ENCODE results near the gene ELAPOR2. TPM values are rescaled to one million over a fixed set of nuclear protein-coding genes. Genes with fewer than 3 reads are reported as not detected.
"Not testable (repeated sequence)": the region's sequence is repeated elsewhere in the genome, so short reads cannot be mapped to it uniquely, and the experiment has no call there.

ELAPOR2 gene, protein sequence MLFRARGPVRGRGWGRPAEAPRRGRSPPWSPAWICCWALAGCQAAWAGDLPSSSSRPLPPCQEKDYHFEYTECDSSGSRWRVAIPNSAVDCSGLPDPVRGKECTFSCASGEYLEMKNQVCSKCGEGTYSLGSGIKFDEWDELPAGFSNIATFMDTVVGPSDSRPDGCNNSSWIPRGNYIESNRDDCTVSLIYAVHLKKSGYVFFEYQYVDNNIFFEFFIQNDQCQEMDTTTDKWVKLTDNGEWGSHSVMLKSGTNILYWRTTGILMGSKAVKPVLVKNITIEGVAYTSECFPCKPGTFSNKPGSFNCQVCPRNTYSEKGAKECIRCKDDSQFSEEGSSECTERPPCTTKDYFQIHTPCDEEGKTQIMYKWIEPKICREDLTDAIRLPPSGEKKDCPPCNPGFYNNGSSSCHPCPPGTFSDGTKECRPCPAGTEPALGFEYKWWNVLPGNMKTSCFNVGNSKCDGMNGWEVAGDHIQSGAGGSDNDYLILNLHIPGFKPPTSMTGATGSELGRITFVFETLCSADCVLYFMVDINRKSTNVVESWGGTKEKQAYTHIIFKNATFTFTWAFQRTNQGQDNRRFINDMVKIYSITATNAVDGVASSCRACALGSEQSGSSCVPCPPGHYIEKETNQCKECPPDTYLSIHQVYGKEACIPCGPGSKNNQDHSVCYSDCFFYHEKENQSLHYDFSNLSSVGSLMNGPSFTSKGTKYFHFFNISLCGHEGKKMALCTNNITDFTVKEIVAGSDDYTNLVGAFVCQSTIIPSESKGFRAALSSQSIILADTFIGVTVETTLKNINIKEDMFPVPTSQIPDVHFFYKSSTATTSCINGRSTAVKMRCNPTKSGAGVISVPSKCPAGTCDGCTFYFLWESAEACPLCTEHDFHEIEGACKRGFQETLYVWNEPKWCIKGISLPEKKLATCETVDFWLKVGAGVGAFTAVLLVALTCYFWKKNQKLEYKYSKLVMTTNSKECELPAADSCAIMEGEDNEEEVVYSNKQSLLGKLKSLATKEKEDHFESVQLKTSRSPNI
- 4.0 and 4.4 TPM in 2 replicates for total RNA-seq

DNA sequence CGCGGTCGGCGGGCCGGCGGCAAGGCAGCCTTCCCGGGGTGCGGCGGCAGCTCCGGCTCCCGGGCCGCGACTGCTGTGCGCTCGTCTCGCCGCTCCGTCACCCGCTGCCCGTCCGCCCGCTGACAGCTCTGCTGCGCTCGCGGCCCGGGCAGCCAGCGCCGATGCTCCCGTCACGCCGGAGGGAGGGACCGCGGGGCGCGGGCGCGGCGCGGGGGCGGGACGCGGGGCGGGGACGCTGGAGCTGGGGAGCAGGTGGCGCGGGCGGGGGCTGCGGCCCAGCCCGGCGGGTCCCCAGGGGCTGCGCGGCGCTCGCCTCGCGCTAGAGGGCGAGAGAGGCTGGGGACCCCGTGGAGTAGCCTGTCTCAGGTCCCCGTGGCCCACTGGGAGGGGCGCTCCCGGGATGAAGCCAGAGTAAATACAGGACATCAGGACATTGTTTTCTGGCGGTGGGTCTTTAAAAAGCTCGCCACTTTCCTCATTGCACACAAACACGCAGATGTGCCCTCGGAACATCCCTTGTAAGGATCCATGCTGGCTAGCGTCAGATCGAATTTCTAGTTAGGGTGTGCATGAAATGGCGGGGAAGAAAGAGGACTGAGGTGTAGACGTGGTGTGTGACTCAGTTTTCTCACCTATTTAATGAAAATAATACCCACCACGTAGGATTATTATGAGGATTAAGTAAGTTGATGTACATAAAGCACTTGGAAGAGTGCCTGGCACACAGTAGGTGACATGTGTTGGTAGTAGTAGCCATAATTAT lies at the start of gene ELAPOR2:
TSS of gene ELAPOR2 (minus strand) at position 130 of the 763 bp plus-strand sequence. CDS start 141 bp downstream, outside the sequence.
- intact Hi-C loops (cut with micrococcal nuclease), result loop anchor here (1.0 to 5.0 kb wide), 8 partner anchors 21 to 817 kb away; partner anchors contain the start of genes CROT, DBF4, DMTF1 and RUNDC3B

DNA sequence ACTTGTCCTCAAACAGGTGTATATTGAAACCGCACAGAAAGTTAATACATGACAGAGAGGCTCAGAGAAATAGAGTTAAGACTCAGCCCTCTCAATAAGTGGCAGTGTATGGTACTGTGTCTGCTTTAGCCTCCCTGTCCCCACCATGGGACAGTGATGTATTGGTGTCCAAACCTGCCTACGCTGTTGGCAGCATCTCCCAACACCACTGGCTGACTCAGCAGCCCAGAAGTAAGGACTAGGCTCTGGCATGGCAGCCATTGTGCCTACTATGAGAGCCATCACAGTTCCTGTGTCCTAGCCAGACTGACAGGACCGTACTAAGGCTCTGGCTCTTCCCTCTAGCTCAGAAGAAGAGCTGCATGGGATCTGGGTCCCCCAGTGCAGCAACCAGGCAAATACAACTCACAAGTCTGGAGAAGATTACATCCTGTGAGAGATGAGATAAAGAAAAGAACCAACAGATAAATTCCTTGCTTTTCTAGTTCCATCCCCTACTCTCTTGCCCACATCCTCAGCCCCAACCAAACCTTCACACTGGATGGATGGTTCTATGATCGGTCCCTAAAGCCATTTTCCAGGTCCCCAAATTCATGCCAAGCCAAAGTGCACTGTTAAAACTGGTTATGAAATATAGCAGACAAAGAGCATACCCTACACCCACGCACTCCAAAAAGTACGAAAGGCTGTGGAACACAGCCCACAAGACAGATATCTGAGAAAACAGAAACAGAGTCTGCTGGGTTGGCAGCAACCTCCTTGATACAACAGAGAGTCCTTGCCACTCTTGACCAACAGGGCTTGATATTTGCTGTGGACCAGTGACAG lies 48.7 kb upstream of the ELAPOR2 start:
- intact Hi-C loops (cut with micrococcal nuclease), result no loop called here

DNA sequence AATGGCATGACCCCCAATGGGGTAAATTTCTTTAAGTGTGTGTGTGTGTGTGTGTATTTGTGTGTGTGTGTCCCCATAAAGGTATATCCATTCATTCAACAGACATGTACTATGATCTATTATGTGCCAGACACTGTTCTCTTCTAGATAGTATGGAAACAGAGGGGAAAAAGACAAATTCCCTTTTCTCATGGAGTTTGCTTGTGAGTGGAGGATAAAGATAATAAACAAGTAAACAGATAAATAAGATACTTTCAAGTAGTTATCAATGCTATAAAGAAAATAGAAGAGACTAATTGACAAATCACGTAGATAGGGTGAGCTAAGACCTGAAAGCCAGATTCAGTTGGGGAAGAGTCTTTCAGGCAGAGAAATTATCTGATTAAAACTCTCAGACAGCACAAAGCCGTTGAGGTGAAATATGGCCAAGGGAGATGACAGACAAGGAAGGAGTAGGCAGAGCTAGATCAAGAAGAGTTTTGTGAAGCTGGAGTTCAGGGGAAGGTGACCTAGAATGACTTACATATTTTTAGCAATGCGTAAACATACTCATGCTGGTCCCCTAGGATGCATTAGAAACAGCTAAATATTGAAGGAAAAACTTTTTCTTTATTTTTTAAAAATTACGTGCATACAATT lies 47.6 kb upstream of the ELAPOR2 start:
- intact Hi-C loops (cut with micrococcal nuclease), result no loop called here

DNA sequence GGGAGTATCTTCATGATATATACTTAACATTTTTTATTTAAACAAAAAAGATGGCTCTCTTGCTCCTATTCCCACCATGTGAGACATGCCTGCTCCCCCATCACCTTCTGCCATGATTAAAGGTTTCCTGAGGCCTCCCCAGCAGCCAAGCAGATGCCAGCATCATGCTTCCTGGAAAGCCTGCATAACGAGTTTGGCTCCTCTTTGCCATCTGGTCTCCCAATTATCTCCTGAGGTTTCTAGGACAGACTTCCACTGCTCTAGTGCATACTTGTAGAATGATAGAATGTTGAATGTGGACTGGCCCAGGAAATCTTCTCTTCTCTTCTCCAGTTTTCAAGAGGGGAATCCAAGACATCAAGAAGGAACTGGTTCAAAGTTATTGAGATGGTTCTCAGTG lies 45.9 kb upstream of the ELAPOR2 start:
- intact Hi-C loops (cut with micrococcal nuclease), result no loop called here

DNA sequence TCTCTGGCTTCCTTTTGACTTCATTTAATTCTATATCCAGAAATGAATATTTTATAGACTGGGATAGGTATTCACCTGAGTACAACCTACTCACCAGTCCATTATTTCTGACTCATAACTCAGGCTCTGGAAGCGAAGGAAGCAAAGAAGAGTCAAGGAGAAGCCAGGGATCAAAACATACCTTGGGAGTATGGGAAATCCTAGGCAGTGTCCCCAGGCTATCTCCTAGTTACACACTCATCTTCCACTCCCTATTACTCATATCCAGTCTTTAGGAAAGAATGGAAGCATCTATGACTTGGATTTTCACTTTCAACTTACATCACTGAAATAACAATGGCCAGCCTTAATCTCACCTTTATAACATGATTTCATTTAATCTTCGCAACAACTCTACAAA lies 40.9 kb upstream of the ELAPOR2 start:
- intact Hi-C loops (cut with micrococcal nuclease), result no loop called here

DNA sequence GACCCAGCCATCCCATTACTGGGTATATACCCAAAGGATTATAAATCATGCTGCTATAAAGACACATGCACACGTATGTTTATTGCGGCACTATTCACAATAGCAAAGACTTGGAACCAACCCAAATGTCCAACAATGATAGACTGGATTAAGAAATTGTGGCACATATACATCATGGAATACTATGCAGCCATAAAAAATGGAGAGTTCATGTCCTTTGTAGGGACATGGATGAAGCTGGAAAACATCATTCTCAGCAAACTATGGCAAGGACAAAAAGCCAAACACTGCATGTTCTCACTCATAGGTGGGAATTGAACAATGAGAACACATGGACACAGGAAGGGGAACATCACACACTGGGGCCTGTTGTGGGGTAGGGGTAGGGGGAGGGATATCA lies 37.9 kb upstream of the ELAPOR2 start:
- intact Hi-C loops (cut with micrococcal nuclease), result not testable (repeated sequence)

DNA sequence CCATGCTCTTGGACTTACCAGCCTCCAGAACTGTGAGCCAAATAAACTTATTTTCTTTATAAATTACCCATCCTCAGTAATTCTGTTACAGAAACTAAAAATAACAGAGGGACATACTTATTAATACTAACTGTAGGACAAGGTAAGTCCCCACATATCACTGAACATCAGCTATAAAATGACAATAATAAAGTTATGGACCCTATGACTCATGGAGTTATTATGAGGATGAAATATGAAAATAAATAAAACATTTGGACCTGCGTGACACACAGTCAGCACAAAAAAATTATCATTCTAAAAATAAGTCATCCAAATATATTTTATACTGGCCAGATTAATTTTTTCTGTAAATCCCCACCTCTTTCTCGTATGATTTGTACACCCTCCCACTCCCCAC lies 34.9 kb upstream of the ELAPOR2 start:
- intact Hi-C loops (cut with micrococcal nuclease), result no loop called here

DNA sequence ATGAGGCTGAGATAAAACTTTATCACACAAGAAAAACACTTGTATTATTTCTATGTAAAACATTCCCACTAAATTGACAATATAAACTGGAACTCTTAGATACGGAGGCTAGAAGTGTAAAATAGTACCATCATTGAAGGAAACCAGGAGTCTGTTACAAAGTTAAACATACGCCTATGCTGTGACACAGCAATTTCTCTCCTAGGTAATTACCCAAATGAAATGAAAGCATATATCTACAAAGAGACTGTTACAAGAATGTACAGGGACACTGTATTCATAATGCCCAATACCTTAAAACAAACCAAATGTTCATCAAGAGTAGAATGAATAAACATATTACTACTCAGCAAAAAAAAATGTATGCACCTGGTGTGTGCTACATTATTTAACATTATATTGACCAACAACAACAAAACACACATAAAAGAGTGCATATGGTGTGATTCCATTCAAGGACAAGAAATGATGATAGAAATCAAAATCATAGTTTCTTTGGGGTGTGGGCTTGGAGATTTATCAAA lies 33.2 kb upstream of the ELAPOR2 start:
- intact Hi-C loops (cut with micrococcal nuclease), result no loop called here

DNA sequence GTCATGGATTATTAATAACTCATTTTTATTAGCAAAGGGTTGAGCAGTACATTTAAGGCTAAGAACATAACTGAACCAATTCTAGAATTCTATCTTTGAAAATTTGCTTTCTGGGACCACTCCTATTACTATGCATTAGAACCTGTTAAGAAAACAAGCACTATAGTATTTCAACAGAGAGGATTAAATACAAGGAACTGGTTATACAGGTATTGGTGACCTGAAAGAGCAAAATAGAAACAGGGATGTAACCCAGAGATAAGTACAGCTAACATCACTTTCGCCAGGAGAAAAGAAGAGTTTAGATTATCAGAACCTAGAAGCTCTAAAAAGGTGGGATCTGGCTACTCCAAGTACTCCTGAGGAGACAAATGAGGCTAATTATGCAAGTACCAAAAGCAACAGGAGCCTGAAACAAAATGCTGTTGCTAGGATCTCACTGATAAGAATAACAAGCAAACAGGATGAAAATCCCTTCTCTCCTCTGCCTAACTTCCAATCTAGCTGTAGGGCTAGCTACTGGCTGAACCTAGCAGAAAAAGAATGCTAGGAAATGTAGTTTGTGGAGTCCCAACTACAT lies 32.1 kb upstream of the ELAPOR2 start:
- intact Hi-C loops (cut with micrococcal nuclease), result no loop called here

DNA sequence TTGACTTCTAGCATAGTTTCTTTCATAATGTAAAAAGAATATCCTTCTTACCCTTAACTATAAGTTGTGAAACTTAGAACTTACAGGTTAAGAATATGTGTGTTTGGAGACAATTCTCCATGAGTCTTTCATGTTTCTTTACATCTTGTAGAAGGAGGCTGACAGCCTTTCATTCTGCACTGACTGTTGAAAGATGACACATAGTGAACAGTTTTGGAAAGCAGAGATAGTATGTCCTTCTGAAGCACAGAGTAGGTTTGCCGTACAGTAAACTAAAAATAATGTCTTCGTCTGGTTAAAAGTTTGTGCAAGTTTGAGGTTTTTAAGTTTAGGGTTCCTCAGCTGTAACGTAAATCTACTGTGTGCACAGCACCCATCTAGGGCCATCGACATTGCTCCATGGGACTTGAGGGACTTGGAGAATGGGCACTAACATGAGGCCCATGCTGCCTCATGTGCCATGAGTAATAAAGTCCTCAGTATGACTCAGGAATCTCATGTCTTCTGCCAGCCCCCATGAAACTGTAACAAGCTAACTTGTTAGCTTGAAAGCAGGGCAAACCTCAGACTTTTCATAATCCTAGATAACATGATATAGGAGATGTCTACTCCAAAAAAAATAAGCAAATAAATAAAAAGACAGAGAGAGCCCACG lies 24.5 kb upstream of the ELAPOR2 start:
- intact Hi-C loops (cut with micrococcal nuclease), result no loop called here

DNA sequence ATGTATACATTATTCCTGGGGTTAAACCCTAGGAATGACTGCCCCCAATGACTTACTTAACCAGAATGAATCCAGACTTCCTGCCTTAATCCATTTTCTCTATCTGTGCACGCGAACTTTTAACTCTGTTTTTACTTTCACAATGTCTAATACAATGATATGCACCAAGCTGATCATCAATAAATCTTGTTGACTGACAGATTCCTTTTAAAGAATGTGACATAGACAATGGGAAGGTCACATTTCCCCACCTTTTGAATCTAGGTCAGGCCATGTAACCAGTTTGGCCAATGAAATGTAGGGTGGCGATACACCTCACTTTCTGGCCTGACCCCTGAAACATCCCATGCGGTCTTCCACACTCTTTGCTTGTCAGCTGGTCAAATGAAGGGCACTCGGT lies 23.2 kb upstream of the ELAPOR2 start:
- intact Hi-C loops (cut with micrococcal nuclease), result no loop called here

DNA sequence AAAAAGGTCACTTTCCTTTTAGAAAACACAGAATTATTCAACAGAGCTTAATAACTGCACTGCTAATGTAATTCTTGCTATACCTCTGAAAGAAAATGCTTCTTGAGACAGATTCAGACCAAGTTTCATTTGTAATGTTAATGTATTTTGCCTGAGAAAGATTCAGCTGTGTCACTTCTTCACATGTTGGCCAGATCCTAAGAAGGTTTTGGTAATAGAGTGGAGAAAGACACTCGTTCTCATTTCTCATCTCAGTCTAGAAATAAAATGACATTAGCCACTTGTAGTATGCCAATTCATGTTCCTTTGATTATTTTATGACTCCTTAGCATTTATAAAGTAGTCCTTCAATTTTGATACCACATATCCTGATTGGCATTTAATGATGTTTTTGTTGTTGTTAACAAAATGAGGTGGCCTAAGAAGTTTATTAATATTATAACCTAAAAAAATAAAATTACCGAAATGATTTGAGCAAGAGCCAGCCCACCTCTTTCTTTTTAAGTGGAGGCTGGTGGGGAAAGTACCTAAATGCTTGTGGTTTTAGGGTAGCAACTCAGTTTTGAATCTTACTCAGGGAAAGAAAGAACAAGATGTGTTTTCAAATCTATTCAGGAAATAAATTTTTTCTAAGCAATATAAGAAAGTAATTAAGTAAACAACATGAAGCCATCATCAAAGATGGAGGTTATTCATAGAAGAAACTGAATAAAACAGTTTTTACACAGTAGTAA lies 16.4 kb upstream of the ELAPOR2 start:
- intact Hi-C loops (cut with micrococcal nuclease), result loop anchor here (5.0 kb wide), 1 partner anchor 834 kb away; no protein-coding TSS in a partner anchor

DNA sequence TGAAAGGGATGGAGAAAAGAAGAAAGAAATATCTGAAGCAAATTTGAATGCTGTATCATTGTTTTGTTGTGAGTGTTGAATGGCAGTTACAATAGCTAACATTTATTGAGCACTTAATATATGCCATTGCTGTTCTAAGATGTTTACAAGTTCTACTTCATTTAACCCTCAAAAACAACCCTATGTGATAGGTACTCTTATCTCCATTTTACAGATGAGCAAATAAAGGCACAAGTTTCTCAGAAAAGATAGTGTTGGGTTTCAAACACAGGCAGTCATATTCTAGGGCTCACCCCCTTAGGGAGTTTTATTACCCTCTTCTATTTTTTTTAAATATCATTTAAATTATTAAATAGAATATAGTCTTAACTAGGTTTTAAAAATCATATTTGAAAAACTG lies 8.3 kb upstream of the ELAPOR2 start:
- intact Hi-C loops (cut with micrococcal nuclease), result no loop called here

DNA sequence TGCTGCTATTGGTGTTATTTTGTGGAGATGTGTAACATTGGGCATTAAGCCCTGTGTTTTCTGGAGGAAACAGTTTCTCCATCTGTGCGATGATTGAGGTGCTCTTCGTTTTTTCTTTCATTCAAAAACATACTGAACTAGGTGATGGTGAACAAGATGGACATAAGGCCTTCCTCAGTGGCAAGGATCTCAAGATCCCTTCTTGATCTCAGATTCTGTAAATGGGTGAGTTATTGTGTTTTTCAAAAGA lies 759 bp upstream of the ELAPOR2 start:
- intact Hi-C loops (cut with micrococcal nuclease), result loop anchor here (1.0 kb wide), 2 partner anchors 285 to 816 kb away; partner anchors contain the start of genes CROT, DBF4 and SLC25A40

DNA sequence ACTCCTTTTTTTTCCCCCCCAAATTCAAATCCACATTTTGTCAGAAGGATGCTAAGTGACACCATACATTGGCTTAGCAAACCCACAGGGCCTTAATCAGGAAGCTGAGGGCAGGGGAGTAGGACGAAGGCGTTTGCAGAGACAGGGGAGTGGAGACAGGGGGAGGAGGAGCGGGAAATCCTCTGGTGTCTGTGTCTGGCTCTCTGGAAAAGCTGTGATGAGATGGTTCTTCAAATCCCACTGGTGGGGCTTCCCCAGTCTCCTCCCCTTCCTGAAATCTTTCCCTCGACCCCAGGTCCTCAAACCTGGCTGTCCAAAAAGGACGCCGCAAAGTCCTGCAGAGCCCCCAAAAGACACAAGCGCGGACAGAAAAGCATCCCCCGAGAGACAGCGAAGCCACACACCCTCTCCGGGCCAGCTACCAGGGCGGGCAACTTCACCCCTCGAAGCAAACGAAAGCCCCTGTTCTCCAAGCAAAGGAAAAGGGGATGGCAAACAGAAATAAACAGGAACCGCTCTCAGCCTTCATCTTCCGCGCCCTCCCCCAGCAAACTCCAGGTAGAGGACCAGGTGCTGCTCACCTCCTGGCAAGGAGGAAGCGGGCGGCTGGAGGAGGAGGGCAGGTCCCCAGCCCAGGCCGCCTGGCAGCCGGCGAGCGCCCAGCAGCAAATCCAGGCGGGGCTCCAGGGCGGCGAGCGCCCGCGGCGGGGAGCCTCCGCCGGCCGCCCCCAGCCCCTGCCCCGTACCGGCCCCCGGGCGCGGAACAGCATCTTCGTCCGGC lies 520 bp downstream of the ELAPOR2 start:
- intact Hi-C loops (cut with micrococcal nuclease), result loop anchor here (1.0 to 5.0 kb wide), 6 partner anchors 20 to 568 kb away; partner anchors contain the start of genes DMTF1 and RUNDC3B

DNA sequence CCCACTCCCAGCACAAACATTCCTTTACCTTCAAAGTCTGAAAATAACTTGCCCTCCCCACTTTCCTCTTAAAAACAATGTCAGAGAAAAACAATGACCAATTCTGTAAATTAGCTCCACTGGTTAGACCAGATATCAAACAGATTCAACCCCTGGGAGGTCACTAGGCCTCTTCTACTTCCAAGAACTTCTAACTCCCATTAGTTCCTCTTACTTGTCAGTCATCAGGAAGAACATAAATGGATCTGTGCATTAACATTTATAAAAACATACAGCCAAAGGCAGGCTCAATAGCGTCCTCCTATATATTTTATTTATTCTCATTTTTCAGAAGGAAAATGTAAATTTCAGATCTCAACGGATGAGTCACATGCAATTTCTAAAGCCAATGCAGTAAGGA lies 2.2 kb downstream of the ELAPOR2 start:
- intact Hi-C loops (cut with micrococcal nuclease), result loop anchor here (5.0 kb wide), 3 partner anchors 80 to 570 kb away; partner anchors contain the start of gene RUNDC3B

DNA sequence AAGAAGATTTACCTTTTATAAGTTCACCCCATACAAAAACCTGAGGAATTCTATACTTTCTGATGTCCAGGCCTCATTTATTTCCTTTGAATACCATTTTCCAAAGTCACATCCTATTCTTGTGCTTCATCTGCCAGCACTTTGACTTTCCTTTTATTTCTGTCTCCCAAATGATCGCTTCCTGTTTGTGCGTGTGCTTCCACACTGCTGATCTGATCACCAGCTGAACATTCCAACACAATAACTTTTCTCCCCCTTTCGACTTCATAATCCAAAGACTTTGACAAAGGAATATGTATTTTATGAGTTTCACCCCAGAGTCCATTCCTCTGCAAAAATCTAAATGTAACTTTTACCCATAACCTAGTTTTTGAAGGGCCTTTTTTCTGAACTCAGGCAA lies 3.1 kb downstream of the ELAPOR2 start:
- intact Hi-C loops (cut with micrococcal nuclease), result loop anchor here (5.0 kb wide), 3 partner anchors 79 to 571 kb away; partner anchors contain the start of gene RUNDC3B

All from T-helper 1 cell treated with Interleukin-12 subunit alpha and Interleukin-12 subunit beta and Interleukin-4 antibody, amounts not matched to agents 30 ng/mL and 1 ng/mL, for 36 hours (primary cell).